Renal cortical epithelial cell (primary cell): ENCODE results near the gene PCNX2. TPM values are rescaled to one million over a fixed set of nuclear protein-coding genes. Genes with fewer than 3 reads are reported as not detected.

ENCODE experiments used
- total RNA-seq: library from RNA; depleted of rRNA; stranded (reverse); fragments of >200 nt; gene quantifications from 2 replicates; pipeline ENCODE4 v1.2.3, GENCODE V29; 2014

PCNX2 gene
- total RNA-seq, 1 donor from 2014 or later = 28.9 TPM

Other genes starting within 250 kb of the PCNX2 start
- 10.8 and 24.8 TPM in 2 replicates for gene MAP3K21, start 32.0 kb upstream of the PCNX2 start, total RNA-seq